Motor neuron (in vitro differentiated cells): ENCODE results near the gene RYR2. TPM values are rescaled to one million over a fixed set of nuclear protein-coding genes. Genes with fewer than 3 reads are reported as not detected.
"Not testable (repeated sequence)": the region's sequence is repeated elsewhere in the genome, so short reads cannot be mapped to it uniquely, and the experiment has no call there.

Source experiments
- ATAC-seq, 8 experiments: fragments of 200-7000 bp; cut with Tn5 transposase; replicated peaks in 6 of 8; 2 replicates each; pipeline ENCODE4 v1.8.0; 2021; ENCODE audit warnings: mild to moderate bottlenecking in 8 of 8, moderate library complexity in 8 of 8
- H3K27ac ChIP-seq, 2 donors: fragments of 250-450 bp; sonication (Bioruptor Pico); 2 replicates each; pipeline ENCODE4 v1.9.0; 2021; ENCODE audit warnings: antibody characterized with exemption in 2 of 2, mild to moderate bottlenecking in 2 of 2, moderate library complexity in 1 of 2
- H3K4me1 ChIP-seq, 2 donors: fragments of 250-450 bp; sonication (Bioruptor Pico); replicated peaks in 1 of 2; 2 replicates each; pipeline ENCODE4 v1.6.1; 2021; ENCODE audit warnings: antibody characterized with exemption in 2 of 2, mild to moderate bottlenecking in 2 of 2, moderate library complexity in 1 of 2
- H3K4me3 ChIP-seq, 5 donors: fragments of 250-450 bp; sonication (Bioruptor Pico); 2 replicates each; pipeline ENCODE4 v1.9.0; 2021; ENCODE audit warnings: antibody characterized with exemption in 5 of 5, mild to moderate bottlenecking in 5 of 5, moderate library complexity in 4 of 5
- WGBS, 10 experiments: fragments of 450-650 bp; shearing (Covaris generic); methylation state at CpG; one replicate each; pipeline ENCODE4 v1.0.0; 2022; 5-methylcytosine and 5-hydroxymethylcytosine counted together
- in situ Hi-C, 9 experiments: fragments of 400-800 bp; cut with MboI; loops; one replicate each; pipeline ENCODE4 v1.15.0; 2021; ENCODE audit warnings: low sequenced_read_pairs in 9 of 9, low pct_unique_long_range_greater_than_20kb in 2 of 9; ENCODE audit not compliant: unreplicated experiment in 9 of 9
- total RNA-seq, 8 experiments: library from RNA; unstranded; fragments of 300-600 nt; gene quantifications; 2 replicates each; pipeline versions ENCODE4 v1.2.3 to v1.2.4, GENCODE V29; 2022

The RYR2 gene
- total RNA-seq, 8 experiments from 2014 or later, result 0.32 to 6.8 (median 0.63) TPM

GRCh38 chr1:237834048-237834447 is 792.1 kb downstream of the RYR2 start:
- H3K4me1 ChIP-seq, result peaks cover 21 to 32% of the 10 kb centered on the region in 2 donors
- in situ Hi-C loops, result no loop called here
- H3K27ac ChIP-seq, result peak overlapping the region in 1 of 2 donors; percentile 71
- WGBS, 10 experiments, result 8 to 100% (median 74%) methylated on average over 1 to 3 of the region's 3 CpGs; no CpG with 5 or more reads in 1 of the 10 experiments
- H3K4me3 ChIP-seq, result no peak overlapping the region
- peak in 3 of 8 experiments; percentile 13 to 45 (median 42) for ATAC-seq

DNA sequence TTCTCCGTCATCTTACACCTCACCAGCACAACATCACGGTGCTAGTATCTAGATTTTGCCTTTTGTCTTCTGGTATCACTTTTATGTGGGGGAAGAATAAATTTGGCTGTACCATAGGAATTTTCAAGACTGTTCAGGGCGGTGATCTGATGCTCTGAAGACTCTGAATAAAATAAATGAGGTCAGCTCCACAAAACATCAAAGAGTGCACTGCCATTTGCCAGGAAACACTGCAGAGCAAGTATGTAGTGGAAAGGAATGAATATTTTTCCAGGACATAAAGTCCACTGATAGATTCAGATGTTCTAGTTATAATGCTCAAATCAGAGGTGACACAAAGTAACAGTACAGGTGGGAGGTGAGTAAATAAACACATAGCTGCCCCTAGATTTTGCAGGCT is 792.5 kb downstream of the RYR2 start:
- Histone ChIP-seq H3K4me3 (no peak overlapping the region), H3K27ac (peak overlapping the region in 1 of 2 donors; percentile 71), H3K4me1 (peaks cover 21 to 32% of the 10 kb centered on the region in 2 donors)
- ATAC-seq, result peak in 2 of 8 experiments; percentile 12 to 38
- 0 to 89% (median 69%) methylated on average over 1 to 3 of the region's 3 CpGs; no CpG with 5 or more reads in 1 of the 10 experiments for WGBS, 10 experiments
- in situ Hi-C loops, result no loop called here

- H3K27ac ChIP-seq, result no peak overlapping the region
- H3K4me1 ChIP-seq, result peaks cover 12 to 21% of the 10 kb centered on the region in 2 donors
- no peak for ATAC-seq
Measured at GRCh38 chr1:237838320-237838719, 796.3 kb downstream of the RYR2 start.

GRCh38 chr1:237838904-237839534 is 797.0 kb downstream of the RYR2 start:
- Histone ChIP-seq H3K27ac (no peak overlapping the region), H3K4me3 (no peak overlapping the region), H3K4me1 (peaks cover 5 to 14% of the 10 kb centered on the region in 2 donors)
- 0 to 100% (median 90%) methylated on average over 1 to 4 of the region's 6 CpGs; no CpG with 5 or more reads in 3 of the 10 experiments for WGBS, 10 experiments
- ATAC-seq, result no peak
- in situ Hi-C loops, result no loop called here

More at GRCh38 chr1:237838320-237838719, 796.3 kb downstream of the RYR2 start:
- WGBS, 10 experiments, result 0 to 100% (median 29%) methylated on average over 1 to 3 of the region's 3 CpGs; no CpG with 5 or more reads in 2 of the 10 experiments
- no peak overlapping the region for H3K4me3 ChIP-seq
- in situ Hi-C loops, result no loop called here

DNA sequence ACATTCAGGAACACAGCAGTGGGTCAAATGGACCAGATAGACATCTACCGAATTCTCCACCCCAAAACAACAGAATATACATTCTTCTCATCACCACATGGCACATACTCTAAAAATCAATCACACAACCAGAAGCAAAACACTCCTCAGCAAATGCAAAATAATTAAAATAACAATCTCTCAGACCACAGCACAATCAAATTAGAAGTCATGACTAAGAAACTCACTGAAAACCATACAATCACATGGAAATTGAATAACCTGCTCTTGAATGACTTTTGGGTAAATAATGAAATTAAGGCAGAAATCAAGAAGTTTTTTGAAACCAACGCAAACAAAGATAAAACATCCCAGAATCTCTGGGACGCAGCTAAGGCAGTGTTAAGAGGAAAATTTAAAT is 799.5 kb downstream of the RYR2 start:
- in situ Hi-C loops, result no loop called here
- WGBS, 10 experiments, result 0 to 64% (median 53%) methylated on average over 2 to 3 of the region's 3 CpGs
- no peaks in the 10 kb centered on the region for H3K4me1 ChIP-seq
- ATAC-seq, result no peak
- H3K4me3 ChIP-seq, result no peak overlapping the region
- H3K27ac ChIP-seq, result no peak overlapping the region

GRCh38 chr1:237843516-237843915 is 801.5 kb downstream of the RYR2 start:
- H3K27ac ChIP-seq, H3K4me1 ChIP-seq, ATAC-seq, H3K4me3 ChIP-seq, in situ Hi-C loops: not testable (repeated sequence)
- WGBS, 10 experiments, result 0 to 100% (median 49%) methylated on average over 1 to 3 of the region's 3 CpGs; no CpG with 5 or more reads in 6 of the 10 experiments

- WGBS, 10 experiments, result 0 to 40% (median 7%) methylated on average over 1 to 6 of the region's 6 CpGs; no CpG with 5 or more reads in 1 of the 10 experiments
- ATAC-seq, result peak in 5 of 8 experiments; percentile 40 to 93 (median 77)
- Histone ChIP-seq H3K4me3 (no peak overlapping the region), H3K27ac (no peak overlapping the region), H3K4me1 (peaks cover 5 to 9% of the 10 kb centered on the region in 2 donors)
- in situ Hi-C loops, result no loop called here
Measured at GRCh38 chr1:237851210-237851845, 809.3 kb downstream of the RYR2 start.

DNA sequence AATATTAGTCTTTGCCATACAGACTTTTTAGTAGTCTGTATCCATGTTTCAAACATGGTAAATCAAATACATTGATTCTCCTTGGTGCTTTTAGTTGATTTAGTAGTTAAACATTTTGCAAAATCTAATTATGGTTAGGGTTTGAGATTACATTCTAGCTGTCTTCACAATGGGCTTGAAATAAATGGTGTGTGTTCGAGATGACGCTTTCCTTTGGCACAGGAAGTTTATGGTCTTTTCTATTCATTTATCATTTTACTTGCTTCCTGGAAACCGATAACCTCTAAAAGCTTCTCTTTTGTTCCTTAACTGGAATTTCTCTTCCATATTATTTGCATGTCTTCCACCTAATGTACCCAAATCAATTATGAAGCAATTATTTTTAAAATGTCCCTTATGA is 810.4 kb downstream of the RYR2 start:
- no peak overlapping the region for H3K27ac ChIP-seq
- 33 to 89% (median 62%) methylated on average over 1 to 3 of the region's 3 CpGs for WGBS, 10 experiments
- H3K4me1 ChIP-seq, result peaks cover 5 to 9% of the 10 kb centered on the region in 2 donors
- in situ Hi-C loops, result no loop called here
- no peak overlapping the region for H3K4me3 ChIP-seq
- peak in 2 of 8 experiments; percentile 21 to 59 for ATAC-seq

DNA sequence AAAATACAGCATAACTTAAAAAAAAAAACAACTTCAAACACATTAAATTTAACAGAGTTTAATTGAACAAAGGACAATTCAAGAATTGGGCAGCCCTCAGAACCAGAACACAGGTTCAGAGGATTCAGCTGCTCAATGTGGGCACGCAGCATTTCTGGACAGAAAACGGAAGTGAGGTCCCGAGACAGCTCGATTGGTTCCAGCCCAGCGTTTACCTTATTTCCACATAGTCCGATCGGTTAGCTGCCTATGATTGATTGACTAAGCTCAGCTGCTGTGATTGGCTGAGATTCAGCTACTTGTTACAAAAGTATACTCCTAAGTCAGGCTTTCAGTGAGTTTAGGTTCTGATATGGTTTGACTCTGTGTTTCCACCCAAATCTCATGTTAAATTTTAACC is 815.5 kb downstream of the RYR2 start:
- Histone ChIP-seq H3K4me1 (peaks cover 5 to 9% of the 10 kb centered on the region in 2 donors), H3K4me3 (no peak overlapping the region), H3K27ac (no peak overlapping the region)
- 22 to 100% (median 90%) methylated on average over 2 to 7 of the region's 7 CpGs for WGBS, 10 experiments
- in situ Hi-C loops, result no loop called here
- no peak for ATAC-seq

- no peak overlapping the region for H3K27ac ChIP-seq
- in situ Hi-C loops, result no loop called here
- peak in 3 of 8 experiments; percentile 62 to 98 (median 96) for ATAC-seq
- no peak overlapping the region for H3K4me3 ChIP-seq
- H3K4me1 ChIP-seq, result peaks cover 0 to 2% of the 10 kb centered on the region in 2 donors
- 0 to 100% (median 63%) methylated on average over 2 to 4 of the region's 4 CpGs for WGBS, 10 experiments
Measured at GRCh38 chr1:237858992-237859391, 817.0 kb downstream of the RYR2 start.

- H3K4me3 ChIP-seq, result no peak overlapping the region
- in situ Hi-C loops, result no loop called here
- H3K27ac ChIP-seq, result no peak overlapping the region
- peaks cover 0 to 6% of the 10 kb centered on the region in 2 donors for H3K4me1 ChIP-seq
- WGBS, 10 experiments, result 9 to 96% (median 89%) methylated on average over 1 to 8 of the region's 8 CpGs; no CpG with 5 or more reads in 1 of the 10 experiments
- no peak for ATAC-seq
Measured at GRCh38 chr1:237861944-237862343, 820.0 kb downstream of the RYR2 start.

DNA sequence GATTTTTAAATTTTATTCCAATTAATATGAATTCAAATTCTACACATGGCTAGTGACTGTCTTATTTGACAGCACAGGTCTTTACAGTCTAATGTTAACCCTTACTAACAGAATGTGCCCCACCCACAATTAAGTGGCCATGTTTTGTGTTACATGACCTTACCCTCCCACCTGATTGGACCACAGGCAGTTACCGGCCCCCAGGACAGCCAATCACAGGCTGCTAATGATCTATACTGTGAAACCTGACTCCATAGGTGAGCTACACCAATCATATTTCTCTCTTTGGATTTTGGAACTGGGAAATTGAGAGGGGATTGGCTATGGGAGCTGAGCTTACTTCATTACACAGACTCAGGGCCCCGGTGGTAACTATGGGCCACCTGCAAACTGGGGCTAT is 821.2 kb downstream of the RYR2 start:
- ATAC-seq, result no peak
- 25 to 100% (median 79%) methylated on average over 1 to 2 of the region's 2 CpGs; no CpG with 5 or more reads in 3 of the 10 experiments for WGBS, 10 experiments
- peaks cover 0 to 6% of the 10 kb centered on the region in 2 donors for H3K4me1 ChIP-seq
- H3K27ac ChIP-seq, result no peak overlapping the region
- in situ Hi-C loops, result no loop called here
- no peak overlapping the region for H3K4me3 ChIP-seq
